ENCODE results near the gene NDUFS8.

DNA sequence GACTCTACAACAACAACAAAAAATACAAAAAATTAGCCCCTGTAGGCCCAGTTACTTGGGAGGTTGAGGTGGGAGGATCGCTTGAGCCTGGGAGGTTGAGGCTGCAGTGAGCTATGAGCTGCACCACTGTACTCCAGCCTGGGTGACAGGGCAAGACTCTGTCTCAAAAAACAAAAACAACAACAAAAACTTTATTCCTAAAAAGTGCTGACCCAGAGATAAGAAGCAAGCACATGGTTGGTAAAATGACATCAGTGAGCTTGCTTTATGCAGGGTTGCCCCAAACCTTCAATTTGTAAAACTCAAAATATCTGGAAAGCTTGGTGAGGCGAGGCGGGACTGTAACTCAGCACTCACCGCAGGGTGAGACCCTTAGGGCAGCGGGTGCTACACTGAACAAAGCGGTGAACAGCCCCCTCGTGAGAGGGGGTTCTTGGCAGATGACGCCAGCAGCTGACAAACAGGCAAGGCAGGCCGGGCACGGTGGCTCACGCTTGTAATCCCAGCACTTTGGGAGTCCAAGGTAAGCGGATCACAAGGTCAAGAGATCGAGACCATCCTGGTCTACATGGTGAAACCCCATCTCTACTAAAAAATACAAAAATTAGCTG is 4.9 kb downstream of the NDUFS8 start:
- TF ChIP-seq, protein P1, sequence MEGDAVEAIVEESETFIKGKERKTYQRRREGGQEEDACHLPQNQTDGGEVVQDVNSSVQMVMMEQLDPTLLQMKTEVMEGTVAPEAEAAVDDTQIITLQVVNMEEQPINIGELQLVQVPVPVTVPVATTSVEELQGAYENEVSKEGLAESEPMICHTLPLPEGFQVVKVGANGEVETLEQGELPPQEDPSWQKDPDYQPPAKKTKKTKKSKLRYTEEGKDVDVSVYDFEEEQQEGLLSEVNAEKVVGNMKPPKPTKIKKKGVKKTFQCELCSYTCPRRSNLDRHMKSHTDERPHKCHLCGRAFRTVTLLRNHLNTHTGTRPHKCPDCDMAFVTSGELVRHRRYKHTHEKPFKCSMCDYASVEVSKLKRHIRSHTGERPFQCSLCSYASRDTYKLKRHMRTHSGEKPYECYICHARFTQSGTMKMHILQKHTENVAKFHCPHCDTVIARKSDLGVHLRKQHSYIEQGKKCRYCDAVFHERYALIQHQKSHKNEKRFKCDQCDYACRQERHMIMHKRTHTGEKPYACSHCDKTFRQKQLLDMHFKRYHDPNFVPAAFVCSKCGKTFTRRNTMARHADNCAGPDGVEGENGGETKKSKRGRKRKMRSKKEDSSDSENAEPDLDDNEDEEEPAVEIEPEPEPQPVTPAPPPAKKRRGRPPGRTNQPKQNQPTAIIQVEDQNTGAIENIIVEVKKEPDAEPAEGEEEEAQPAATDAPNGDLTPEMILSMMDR (IDR thresholded peaks at IDR 0.05) = no peak
- TF ChIP-seq POLR2AphosphoS5 (IDR thresholded peaks at IDR 0.05) (no peak), POLR2A (IDR thresholded peaks at IDR 0.05) (no peak), EP300 (IDR thresholded peaks at IDR 0.05; ENCODE audit: low read depth) (no peak)

All from transverse colon (tissue), 4 donors.